ENCODE results near the gene HNRNPA0. TPM values are rescaled to one million over a fixed set of nuclear protein-coding genes. Genes with fewer than 3 reads are reported as not detected.

The HNRNPA0 gene
- total RNA-seq, 1 donor from 2014 or later = 57.1 TPM

- peak; percentile 42 for DNase-seq (ENCODE audit: low spot score)
- peaks cover 40% of the 10 kb centered on the region for H3K4me1 Mint-ChIP-seq (ENCODE audit: unreplicated experiment)
- no peak overlapping the region for H3K27ac Mint-ChIP-seq (ENCODE audit: unreplicated experiment)
- peaks cover 7% of the 10 kb centered on the region for H3K27me3 Mint-ChIP-seq (ENCODE audit: unreplicated experiment)
- H3K36me3 Mint-ChIP-seq (ENCODE audit: low read depth, unreplicated experiment) = peaks cover 14% of the 10 kb centered on the region
- peaks cover 4% of the 10 kb centered on the region for H3K9me3 Mint-ChIP-seq (ENCODE audit: unreplicated experiment)
- no peak overlapping the region for H3K4me3 Mint-ChIP-seq (ENCODE audit: unreplicated experiment)
- TF ChIP-seq, protein P1, sequence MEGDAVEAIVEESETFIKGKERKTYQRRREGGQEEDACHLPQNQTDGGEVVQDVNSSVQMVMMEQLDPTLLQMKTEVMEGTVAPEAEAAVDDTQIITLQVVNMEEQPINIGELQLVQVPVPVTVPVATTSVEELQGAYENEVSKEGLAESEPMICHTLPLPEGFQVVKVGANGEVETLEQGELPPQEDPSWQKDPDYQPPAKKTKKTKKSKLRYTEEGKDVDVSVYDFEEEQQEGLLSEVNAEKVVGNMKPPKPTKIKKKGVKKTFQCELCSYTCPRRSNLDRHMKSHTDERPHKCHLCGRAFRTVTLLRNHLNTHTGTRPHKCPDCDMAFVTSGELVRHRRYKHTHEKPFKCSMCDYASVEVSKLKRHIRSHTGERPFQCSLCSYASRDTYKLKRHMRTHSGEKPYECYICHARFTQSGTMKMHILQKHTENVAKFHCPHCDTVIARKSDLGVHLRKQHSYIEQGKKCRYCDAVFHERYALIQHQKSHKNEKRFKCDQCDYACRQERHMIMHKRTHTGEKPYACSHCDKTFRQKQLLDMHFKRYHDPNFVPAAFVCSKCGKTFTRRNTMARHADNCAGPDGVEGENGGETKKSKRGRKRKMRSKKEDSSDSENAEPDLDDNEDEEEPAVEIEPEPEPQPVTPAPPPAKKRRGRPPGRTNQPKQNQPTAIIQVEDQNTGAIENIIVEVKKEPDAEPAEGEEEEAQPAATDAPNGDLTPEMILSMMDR (IDR thresholded peaks at IDR 0.05; ENCODE audit: unreplicated experiment) = no peak
Measured at GRCh38 chr5:137734962-137735554, 19.1 kb downstream of the HNRNPA0 start.

- peaks cover 3% of the 10 kb centered on the region for H3K27me3 Mint-ChIP-seq (ENCODE audit: unreplicated experiment)
- peaks cover 4% of the 10 kb centered on the region for H3K9me3 Mint-ChIP-seq (ENCODE audit: unreplicated experiment)
- H3K4me1 Mint-ChIP-seq (ENCODE audit: unreplicated experiment) = peaks cover 38% of the 10 kb centered on the region
- H3K4me3 Mint-ChIP-seq (ENCODE audit: unreplicated experiment) = no peak overlapping the region
- TF ChIP-seq, protein P1 (IDR thresholded peaks at IDR 0.05; ENCODE audit: unreplicated experiment) = no peak
- H3K36me3 Mint-ChIP-seq (ENCODE audit: low read depth, unreplicated experiment) = peaks cover 14% of the 10 kb centered on the region
- DNase-seq (ENCODE audit: low spot score) = no peak
- H3K27ac Mint-ChIP-seq (ENCODE audit: unreplicated experiment) = peak overlapping the region; percentile 50
Measured at GRCh38 chr5:137734331-137734730, 19.8 kb downstream of the HNRNPA0 start.

DNA sequence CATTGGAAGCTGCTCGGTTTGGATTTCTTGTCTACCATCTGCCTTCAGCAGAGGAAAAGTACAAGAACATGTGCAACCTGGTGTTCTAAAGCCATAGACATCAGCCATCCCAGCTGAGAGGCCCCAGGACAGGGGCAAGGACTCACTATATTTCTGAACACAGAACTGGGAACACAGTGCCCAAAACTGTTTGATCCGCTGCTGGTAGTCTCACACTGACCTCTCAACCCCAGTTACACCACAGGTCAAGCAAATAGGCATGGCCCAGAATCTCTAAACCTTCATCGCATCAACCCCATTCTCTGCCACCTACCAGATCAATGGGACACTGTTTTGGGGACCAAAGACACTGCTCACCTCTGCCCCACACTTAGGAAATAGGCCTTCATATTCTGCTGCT is 20.2 kb downstream of the HNRNPA0 start:
- H3K9me3 Mint-ChIP-seq (ENCODE audit: unreplicated experiment) = peaks cover 4% of the 10 kb centered on the region

GRCh38 chr5:137733006-137733405 is 21.2 kb downstream of the HNRNPA0 start:
- Mint-ChIP-seq H3K9me3 (ENCODE audit: unreplicated experiment) (peaks cover 3% of the 10 kb centered on the region), H3K4me3 (ENCODE audit: unreplicated experiment) (no peak overlapping the region)

More for the DNA sequence above, 20.2 kb downstream of the HNRNPA0 start:
- H3K4me3 Mint-ChIP-seq (ENCODE audit: unreplicated experiment) = no peak overlapping the region
- H3K4me1 Mint-ChIP-seq (ENCODE audit: unreplicated experiment) = peaks cover 36% of the 10 kb centered on the region
- H3K27me3 Mint-ChIP-seq (ENCODE audit: unreplicated experiment) = peaks cover 3% of the 10 kb centered on the region
- peak overlapping the region; percentile 50 for H3K27ac Mint-ChIP-seq (ENCODE audit: unreplicated experiment)
- TF ChIP-seq, protein P1 (IDR thresholded peaks at IDR 0.05; ENCODE audit: unreplicated experiment) = no peak
- H3K36me3 Mint-ChIP-seq (ENCODE audit: low read depth, unreplicated experiment) = peaks cover 14% of the 10 kb centered on the region
- DNase-seq (ENCODE audit: low spot score) = no peak

GRCh38 chr5:137731176-137731575 is 23.0 kb downstream of the HNRNPA0 start:
- Mint-ChIP-seq H3K4me3 (ENCODE audit: unreplicated experiment) (no peak overlapping the region), H3K4me1 (ENCODE audit: unreplicated experiment) (peaks cover 35% of the 10 kb centered on the region), H3K27me3 (ENCODE audit: unreplicated experiment) (no peaks in the 10 kb centered on the region), H3K27ac (ENCODE audit: unreplicated experiment) (no peak overlapping the region), H3K9me3 (ENCODE audit: unreplicated experiment) (no peaks in the 10 kb centered on the region), H3K36me3 (ENCODE audit: low read depth, unreplicated experiment) (peaks cover 9% of the 10 kb centered on the region)
- no peak for DNase-seq (ENCODE audit: low spot score)
- TF ChIP-seq, protein P1 (IDR thresholded peaks at IDR 0.05; ENCODE audit: unreplicated experiment) = no peak

More at GRCh38 chr5:137733006-137733405, 21.2 kb downstream of the HNRNPA0 start:
- peaks cover 3% of the 10 kb centered on the region for H3K27me3 Mint-ChIP-seq (ENCODE audit: unreplicated experiment)
- no peak for DNase-seq (ENCODE audit: low spot score)
- peaks cover 14% of the 10 kb centered on the region for H3K36me3 Mint-ChIP-seq (ENCODE audit: low read depth, unreplicated experiment)
- peaks cover 35% of the 10 kb centered on the region for H3K4me1 Mint-ChIP-seq (ENCODE audit: unreplicated experiment)
- H3K27ac Mint-ChIP-seq (ENCODE audit: unreplicated experiment) = peak overlapping the region; percentile 79
- TF ChIP-seq, protein P1 (IDR thresholded peaks at IDR 0.05; ENCODE audit: unreplicated experiment) = no peak

All from endothelial cell (in vitro differentiated cells).